K562 treated with DMSO at 1 percent for 48 hours (cell line): ENCODE data around the gene VN1R5. TPM values are rescaled to one million over a fixed set of nuclear protein-coding genes. Genes with fewer than 3 reads are reported as not detected.

ENCODE experiments used
- total RNA-seq: library from RNA; unstranded; fragments of 300-600 nt; gene quantifications from 2 replicates; pipeline ENCODE4 v1.2.3, GENCODE V29; 2022; ENCODE audit warnings: low replicate concordance; ENCODE audit errors: extremely low read depth

VN1R5 gene
- not detected in 2 replicates for total RNA-seq

GRCh38 chr1:247255772-247256171 is at the start of gene VN1R5:
VN1R5 (plus strand) TSS chr1:247256072.

Other genes with a start within 250 kb of the VN1R5 start
- not detected in 2 replicates for gene ZNF695, start 248.0 kb upstream of the VN1R5 start, total RNA-seq
- gene ZNF670, start 177.3 kb upstream of the VN1R5 start, total RNA-seq, result not detected in 2 replicates
- not detected in 2 replicates for gene ZNF669, start 151.7 kb upstream of the VN1R5 start, total RNA-seq
- gene ZNF124, start 84.1 kb upstream of the VN1R5 start, total RNA-seq, result not detected in 2 replicates
- not detected in 2 replicates for gene ZNF496, start 75.8 kb downstream of the VN1R5 start, total RNA-seq
- not detected in 2 replicates for gene NLRP3, start 160.1 kb downstream of the VN1R5 start, total RNA-seq
- not detected in 2 replicates for gene OR2B11, start 202.0 kb downstream of the VN1R5 start, total RNA-seq